Activated CD4-positive, CD25-positive, alpha-beta regulatory T cell treated with anti-CD3 and anti-CD28 coated beads, Interleukin-2, amount 50 U/mL, for 72 hours (primary cell): ENCODE results near the gene PRKG1.

Experiments used
- DNase-seq: peaks from one replicate; pipeline ENCODE4 v3.0.0; 2021

PRKG1 gene

DNA sequence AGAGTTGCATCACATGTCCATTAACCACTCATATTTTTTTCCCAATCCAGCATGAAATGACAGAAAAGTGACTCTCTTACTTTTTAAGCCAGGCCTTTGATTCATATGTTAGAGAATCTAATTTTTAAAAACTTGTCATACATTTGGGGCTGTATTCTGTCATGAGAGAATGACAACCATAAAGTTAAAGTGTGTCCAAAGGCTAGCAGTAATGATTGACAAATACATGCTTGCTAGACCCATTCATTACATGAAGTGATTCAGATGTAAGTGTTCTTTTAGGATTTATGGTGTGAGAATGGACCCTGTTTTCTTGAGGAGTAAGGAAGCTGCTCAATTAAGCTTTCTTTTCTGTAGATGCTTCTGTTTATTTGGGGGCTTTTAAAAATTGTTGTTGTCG lies 549.7 kb downstream of the PRKG1 start:
- DNase-seq = no peak

DNA sequence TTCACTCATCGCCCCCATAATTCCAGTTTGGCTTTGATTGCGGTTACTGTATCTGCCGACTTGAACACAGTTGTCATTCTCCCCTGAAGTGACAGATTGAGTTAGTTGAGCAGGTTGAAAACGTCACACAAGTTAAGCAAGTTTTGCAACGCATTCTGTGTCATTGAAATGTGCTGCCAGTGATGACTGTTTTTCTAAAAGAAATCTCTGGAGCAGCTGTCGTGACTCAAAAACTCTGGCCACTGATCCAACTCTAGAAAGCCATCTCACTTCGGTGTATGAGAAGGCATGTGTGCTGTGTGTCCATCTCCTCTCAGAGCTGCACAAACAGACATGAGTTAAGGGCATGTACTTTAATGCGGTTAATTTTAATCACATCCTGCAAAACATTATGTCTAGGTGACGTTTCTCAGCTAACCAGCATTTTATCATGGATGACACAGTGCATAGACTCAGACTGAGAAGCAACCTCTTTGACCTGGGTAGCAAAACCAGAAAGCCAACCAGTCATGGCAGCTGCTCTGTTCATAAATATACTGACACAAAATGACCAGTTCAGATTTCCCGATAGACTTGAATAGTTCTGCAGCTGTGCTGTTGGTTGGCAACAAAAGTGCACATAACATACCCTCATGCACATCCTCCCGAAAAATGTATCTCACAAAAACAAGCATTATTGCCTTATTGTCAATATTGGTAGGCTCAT lies 555.8 kb downstream of the PRKG1 start:
- no peak for DNase-seq

DNA sequence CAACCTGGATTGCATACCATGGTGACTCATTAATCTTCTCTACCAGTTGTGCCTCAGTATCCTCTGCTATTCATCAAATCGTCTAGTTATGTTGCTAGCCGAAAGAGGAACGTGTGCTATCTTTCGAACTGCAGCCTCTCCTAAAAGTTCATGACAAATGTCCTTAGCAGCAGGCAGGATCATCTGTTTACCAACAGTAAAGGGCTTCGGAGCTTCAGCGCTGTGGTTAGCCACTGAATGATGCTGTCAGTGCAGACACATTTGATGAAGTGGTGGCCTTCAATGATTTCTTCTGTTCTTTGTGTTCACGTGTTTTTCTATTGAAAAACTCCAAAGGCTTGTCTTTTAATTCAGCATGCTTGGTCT lies 556.3 kb downstream of the PRKG1 start:
- no peak for DNase-seq

DNA sequence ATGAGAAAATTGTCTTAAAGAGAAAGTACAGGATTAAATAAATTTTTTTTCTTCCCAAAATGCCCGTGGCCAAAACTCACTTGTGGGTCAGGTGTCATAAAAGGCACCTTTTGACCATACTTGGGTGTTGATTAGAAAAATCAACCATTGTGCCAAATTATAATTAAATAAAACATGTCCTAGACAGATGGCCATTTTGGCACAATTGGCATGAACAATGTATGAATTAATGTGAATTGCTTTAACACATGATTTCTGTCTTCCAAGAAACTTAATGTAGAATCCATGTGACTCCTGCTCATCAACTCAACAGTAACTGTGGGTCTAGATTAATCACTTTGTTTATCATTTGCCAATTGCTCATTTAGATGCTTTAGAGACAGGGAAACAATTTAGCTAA lies 561.1 kb downstream of the PRKG1 start:
- DNase-seq = no peak

DNA sequence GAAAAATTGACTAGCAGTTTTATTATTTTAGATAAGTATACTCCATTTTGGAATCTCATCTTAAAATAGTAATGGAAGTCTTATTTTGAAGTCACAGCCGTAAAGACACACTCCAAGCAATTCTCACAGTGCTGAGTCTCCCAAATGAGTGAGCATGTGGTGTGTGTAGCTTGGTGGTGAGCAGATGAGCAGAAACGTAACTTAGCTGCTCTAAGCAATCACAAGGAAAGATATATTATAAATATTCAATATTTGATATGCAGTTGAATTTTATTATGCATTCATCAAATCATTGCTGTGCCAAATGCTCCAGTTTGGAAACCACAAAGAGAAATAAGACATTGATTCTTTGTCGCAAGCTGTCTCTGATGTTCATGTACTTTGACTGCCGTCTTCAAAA lies 563.9 kb downstream of the PRKG1 start:
- no peak for DNase-seq

DNA sequence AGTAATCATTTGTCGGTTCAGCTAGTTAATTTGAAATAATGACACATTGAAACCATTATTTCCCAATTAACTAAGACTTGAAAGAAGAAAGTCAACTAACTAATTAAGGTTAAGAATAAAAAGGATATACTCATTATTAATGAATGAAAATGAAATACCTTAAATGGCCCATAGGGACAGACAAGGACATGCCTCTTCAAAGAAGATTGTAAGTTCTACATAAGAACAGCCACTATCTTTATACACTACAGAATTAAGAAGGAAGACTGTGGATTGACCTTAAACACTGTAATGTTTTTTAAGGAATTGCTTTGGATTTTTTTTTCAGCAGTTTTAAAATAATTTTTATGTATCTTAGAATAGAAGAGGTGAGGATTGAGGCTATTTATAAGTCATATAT lies 564.5 kb downstream of the PRKG1 start:
- no peak for DNase-seq

DNA sequence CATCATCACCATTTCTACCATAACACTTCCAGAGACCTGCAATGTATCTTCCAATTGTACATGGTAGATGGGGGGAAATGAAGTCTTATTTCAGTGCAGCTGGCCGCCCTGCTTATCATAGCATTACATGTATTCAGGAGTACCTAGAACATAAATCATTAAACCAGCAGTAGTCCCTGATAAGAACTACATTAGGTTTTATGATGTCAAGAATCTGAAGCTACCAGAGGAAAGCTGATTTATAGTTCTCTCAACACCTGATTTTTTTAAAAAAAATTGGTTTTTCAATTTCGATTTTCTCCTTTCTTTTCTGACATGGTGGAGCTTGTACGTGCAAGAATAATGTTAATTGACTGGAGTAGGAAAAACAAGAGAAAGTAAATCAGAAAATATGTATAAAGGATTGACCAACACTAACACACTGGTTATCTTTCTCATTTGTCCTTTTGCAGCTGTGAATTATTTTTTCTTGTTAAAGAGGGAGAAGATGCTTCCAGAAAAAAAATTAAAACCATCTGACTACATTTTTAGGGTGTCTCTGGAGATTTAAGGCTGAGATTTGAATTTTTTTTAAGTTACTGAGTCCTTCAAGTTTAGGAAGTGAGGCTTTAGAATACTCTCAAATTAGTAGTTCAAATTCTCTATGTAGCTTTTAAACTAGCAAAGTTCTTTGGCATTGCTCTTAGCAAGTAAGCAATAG lies 566.0 kb downstream of the PRKG1 start:
- no peak for DNase-seq

DNA sequence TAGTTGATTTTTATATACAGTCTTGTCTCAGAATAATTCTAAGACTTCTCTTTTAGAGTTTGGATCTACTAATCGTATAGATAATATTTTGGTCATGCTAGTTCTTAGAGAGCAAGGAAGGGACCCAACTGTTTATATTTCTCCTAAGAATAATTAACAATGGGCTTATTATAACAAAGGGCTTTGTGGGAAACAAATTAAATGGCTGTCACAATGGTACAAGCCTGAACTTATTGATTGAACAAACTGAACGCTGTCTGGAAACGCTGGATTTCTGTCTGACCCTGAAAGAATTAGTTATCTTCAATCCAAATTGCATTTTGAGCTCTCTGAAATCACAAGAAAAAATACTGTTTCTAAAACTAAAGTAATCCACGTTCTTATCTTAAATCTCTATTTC lies 568.3 kb downstream of the PRKG1 start:
- DNase-seq = no peak

DNA sequence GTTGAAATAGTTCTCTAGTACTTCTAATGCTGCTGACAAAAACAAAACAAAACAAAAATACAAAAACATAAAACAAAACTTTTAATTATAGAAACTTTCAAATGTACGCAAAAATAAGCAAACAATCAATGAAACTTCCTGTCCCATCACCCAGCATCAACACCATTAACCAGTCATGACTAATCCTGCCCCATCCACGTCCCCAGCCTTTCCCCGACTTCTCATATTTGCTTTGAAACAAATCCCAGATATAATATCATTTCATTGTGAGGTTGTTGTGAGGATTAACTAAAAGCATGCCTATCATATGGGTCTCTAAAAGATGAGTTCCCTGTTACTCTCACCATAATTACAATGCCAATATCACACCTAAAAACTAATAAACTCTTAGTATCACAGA lies 569.4 kb downstream of the PRKG1 start:
- DNase-seq = no peak

DNA sequence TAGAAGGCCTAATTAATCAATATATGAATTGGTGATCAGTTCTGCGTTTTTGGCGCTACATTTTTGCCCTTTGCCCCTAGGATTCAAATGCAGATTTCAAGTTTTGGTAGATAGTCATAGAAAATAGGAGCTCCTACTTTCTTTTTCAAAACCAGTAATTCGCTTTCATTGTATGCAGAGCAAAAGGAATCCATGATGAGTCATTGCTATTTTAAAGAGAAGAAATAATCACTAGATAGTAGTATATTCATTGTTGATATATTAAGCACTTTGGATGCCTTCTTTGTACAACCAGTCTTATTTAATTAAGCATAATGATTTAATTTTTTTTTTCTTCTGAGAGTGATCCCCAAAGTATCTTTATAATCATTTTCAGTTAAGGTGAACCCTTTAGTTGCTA lies 574.8 kb downstream of the PRKG1 start:
- DNase-seq = no peak

DNA sequence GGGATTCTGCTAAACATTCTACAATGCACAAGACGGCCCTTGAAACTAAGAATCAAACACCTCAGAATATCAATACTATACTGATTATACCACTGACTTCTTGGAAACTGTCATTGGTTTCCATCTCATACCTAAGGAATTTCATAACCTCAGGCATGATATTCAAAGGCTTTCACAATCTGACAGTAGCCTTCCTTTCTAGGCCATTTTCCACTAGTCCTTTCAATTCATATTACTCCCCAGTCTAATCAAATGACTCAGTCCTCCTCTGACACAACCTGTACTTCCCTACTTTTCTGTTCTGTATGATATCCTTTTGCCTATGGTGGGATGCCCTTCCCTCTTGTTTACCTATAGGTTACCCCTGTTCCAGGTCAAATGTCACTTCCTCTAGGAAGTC lies 576.8 kb downstream of the PRKG1 start:
- DNase-seq = no peak

DNA sequence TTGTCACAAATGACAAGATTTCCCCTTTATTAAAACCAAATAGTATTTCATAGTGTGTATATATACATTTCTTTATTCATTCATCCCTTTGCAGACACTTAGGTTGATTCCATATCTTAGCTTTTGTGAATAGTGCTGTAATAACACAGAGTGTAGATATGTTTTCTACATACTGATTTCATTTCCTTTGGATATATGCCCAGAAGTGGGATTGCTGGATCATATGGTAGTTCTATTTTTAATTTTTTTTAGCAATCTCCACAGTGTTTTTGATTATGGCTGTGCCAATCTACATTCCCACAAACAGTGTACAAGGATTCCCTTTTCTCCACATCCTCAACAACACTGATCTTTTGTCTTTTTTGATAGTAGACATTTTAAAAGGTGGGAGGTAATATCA lies 578.7 kb downstream of the PRKG1 start:
- DNase-seq = no peak

DNA sequence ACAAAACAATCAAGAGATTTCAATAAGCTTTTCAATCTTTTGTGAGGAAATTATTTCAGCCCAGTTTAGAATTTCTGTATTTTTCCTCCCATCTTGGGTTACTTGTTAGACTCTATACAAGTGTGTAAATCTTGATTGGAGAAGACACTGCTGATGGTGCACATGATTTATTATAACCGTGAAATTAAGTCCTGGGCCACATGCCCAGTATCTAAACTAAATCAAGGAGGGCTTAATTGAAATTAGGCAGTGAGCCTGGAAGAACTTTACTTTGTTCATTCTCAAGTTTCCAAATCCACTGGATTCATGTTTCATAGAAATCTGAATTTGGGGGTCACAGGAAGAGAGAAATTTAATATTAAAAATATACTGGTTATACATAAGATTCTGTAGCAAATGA lies 580.6 kb downstream of the PRKG1 start:
- DNase-seq = no peak

DNA sequence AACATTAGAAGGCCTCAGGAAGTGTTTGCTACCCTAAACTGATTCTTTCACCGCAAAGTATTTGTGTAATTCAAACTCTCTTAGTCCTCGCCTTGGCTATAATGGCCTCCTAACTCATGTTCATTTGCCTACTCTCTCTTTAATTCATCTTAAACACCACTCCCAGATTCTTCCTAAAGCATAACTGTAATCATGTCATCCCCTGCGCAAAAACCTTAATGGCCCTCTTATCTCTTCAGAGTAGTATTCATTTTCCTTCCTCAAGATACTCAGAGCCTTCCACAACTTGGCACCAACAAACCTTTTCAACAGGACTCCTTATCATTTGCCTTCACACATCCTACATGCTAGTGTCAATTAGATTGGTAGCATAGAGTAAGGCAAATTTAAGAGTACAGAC lies 582.2 kb downstream of the PRKG1 start:
- no peak for DNase-seq

DNA sequence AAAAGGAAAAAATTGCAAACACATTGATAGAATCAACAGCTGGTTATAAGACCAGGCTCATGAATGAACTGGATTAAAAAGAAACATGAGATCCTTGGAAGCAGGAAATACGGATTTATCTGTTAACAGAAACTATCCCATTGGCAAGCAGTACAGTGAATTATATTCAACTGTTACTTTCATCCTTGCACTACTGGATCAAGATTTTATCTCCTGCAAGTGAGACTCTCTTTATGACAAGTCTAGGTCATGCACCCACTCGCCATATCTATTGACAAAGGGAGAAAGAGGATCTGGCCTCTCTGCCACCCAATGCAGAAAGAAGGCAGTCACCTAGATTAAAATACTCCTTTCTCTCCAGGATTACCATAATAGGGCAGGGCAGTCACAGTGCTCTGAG lies 583.7 kb downstream of the PRKG1 start:
- DNase-seq = no peak

DNA sequence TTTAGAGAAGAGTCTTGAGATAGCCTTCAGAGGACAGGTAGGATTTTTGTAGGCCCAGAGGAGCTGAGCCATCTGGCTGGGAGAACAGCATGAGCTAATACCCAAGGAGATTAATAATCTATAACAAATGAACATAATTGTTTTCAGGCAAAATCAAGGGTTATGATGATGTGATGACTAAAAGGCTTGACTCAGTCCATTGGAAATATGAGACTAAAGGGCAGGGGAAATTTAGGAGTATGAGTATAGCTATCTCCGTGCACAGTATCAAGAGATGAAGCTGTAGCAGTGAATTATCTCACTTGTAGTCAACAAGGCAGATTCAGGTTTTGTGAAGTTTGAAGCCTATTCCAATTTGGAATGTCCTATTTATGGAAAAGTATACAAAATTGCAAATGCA lies 585.1 kb downstream of the PRKG1 start:
- DNase-seq = no peak

DNA sequence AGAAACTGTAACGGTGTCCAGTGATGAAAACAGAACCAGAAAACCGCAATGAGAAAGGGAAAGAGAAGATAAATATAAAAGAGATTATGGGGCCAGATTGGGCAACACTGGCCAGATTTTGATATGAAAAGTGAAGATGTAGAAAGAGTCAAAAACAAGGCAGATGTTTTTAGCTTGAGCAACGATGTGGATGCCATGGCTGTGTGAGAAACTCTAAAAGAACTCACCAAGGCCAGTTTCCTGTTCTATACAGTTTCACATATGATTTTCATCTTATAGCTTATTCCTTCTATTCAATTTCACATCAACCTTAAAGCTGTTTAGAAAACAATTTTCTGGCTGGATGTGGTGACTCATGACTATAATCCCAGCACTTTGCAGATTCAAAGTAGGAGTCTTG lies 588.8 kb downstream of the PRKG1 start:
- DNase-seq = no peak

DNA sequence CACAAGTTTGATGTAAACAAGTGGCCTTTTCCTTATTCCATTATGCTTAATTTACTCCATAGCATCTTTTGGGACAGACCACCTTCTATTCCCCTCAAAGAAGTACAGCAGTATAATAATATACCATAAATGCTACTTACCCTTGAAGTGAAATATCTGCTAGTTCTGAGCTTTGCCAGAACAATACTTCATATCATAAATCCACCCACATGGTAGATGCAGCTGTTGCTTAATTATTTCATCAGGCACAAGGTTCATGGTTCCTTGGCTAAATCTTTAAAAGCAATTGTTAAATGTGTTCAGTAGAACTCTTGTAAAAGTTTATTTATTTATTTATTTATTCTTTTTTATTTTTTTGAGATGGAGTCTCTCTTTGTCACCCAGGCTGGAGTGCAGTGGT lies 592.2 kb downstream of the PRKG1 start:
- no peak for DNase-seq

DNA sequence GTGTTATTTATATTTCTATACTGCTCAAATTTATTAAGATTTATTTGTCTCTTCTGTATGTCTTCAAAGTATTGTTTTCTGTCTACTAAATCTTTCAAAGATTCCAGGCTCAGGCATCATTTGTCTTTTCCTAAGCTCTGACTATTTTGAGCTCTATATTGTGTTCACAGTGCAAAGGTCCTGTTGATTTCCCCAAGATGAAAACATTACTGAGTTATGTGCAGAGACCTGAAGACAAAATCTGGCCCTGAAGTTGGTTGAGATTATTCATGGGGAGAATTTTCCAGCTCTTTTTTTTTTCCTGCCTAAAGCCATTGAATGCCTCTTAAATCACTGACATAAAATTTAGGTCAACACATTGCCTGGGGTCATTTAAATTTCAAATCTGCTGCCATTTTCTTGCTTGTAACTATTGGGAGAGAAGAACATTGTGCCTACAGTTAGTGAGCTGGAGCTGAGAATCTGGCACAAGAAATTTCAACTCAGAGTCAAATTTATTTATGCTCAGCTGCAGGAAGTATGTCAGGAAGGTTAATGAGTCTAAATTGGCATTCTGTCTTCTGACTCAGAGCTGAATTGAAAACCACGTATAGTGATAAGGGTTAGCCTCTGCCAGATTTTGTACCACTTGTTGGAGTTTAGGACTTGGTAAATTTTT lies 593.5 kb downstream of the PRKG1 start:
- no peak for DNase-seq

DNA sequence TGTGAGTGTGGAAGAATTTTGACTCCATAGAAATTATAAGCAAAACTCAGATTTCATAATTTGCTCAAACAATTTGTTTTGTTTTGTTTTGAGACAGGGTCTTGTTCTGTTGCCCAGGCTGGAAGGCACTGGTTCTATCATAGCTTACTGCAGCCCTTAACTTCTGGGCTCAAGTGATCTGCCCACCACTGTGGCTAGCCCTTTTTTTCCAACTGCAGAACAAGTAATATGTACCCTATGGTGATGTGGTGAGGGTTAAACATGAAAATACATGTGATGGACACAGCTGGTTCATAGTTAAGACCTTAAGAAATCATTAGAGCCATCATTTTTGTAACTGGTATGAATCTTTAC lies 594.0 kb downstream of the PRKG1 start:
- no peak for DNase-seq

DNA sequence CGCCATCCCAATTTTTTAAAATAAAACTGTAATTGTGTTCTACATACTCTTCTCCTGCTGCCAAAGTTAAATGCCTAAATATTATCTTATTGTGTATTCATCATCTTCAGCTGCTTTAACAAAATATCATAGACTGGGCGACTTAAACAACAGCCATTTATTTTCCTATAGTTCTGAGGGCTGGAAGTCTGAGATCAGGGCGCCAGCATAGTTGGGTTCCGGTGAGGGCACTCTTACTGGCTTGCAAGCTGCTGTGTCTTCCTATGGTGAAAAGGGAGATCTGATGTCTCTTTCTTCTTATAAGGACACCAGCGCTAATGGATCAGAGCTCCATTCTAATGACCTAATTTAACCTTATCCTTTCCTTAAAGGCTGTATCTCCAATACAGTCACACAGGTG lies 594.8 kb downstream of the PRKG1 start:
- DNase-seq = no peak

DNA sequence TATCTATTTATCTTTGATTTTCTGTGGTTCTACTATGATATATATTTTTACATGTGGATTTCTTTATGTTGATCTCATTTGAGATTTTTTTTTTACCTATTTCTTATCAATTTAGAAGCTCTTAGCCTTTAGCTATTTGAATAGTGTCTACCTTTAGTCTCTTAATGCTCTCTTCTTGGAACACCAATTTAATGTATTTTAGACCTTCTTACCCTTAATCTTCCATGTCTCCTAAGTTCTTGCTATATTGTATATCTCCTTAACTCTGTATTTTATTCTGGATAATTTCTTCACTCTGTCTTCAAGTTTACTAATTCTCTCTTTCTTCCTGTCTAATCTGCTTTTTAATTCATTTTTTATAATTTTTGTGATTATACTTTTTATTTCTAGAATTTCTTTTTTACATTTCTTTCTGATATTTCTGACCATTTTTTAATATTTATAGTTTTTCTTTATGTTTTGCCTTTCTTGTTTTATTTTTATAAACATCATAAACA lies 597.8 kb downstream of the PRKG1 start:
- no peak for DNase-seq

DNA sequence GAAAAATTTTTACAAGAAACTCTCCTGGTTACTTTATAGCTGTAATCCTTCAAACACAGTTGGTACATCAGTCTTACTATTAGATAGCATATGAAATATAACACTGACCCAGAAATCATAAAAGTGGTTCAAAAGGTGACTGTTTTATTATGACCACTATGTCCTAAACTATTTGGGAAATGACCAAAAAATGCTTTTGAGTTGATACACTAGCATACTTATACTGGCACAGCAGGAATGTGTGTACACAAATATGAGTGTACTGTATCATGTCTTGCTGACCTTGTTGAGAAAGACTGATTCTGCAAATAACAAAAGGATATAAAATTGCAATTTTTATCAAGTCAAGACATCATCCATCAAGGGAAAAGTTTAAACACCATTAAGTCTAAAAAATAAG lies 600.8 kb downstream of the PRKG1 start:
- DNase-seq = no peak

DNA sequence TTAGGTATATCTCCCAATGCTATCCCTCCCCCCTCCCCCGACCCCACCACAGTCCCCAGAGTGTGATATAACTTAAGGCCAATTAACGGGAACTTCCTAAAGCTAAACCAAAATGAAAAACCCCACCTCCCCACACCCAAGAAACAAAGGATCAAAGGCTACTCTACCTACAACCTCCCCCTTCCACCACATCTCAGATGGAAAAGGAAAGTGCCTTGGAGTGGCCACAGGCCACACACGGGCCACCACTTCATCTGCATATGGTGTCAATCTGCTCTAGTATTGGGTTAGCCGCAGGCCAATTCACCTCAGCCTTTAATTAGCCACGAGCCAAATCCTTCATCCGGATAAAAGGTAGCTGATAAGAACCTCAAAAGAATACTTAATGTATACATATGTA lies 605.6 kb downstream of the PRKG1 start:
- DNase-seq = no peak
